SK-N-SH (cell line): ENCODE results near the gene DHRSX. TPM values are rescaled to one million over a fixed set of nuclear protein-coding genes. Genes with fewer than 3 reads are reported as not detected.

Source experiments
- CTCF ChIA-PET: fragments of 300-600, 350-600 bp; formaldehyde crosslinking; extraction: SDS; loops from one replicate; lab custom pipeline; 2021; lab: Yijun Ruan, JAX
- POLR2A ChIA-PET: fragments of 350-600 bp; sonication (Branson Sonifier 250); formaldehyde crosslinking; extraction: SDS; loops from one replicate; lab custom pipeline; 2020; ENCODE audit warnings: antibody characterized with exemption, inconsistent platforms; lab: Yijun Ruan, JAX
- DNase-seq: peaks from one replicate; pipeline ENCODE4 v3.0.0; 2012
- H2AFZ ChIP-seq: fragments of 200-600 bp; sonication (generic); 2 replicates; pipeline ENCODE4 v1.8.1; 2016; ENCODE audit warnings: antibody characterized with exemption, mild to moderate bottlenecking, low read depth
- H3F3A ChIP-seq: fragments of 200-600 bp; sonication (generic); replicated peaks from 2 replicates; pipeline ENCODE3; 2016; ENCODE audit warnings: antibody characterized with exemption, mild to moderate bottlenecking; ENCODE audit not compliant: insufficient read depth
- H3K27ac ChIP-seq, 2 experiments: fragments of 200-500 bp in 1 of 2; fragments of 200-600 bp in 1 of 2; sonication (Bioruptor generic) in 1 of 2; sonication (generic), shearing (Covaris generic) in 1 of 2; 2 replicates each; pipeline versions ENCODE4 v1.5.1 to v1.6.1; 2014 to 2016; ENCODE audit warnings: low read depth in 2 of 2, inconsistent platforms in 1 of 2, low read length in 1 of 2, mild to moderate bottlenecking in 1 of 2, mixed read lengths in 1 of 2
- H3K27me3 ChIP-seq: fragments of 200-600 bp; sonication (generic), shearing (Covaris generic); 2 replicates; pipeline ENCODE4 v1.6.1; 2016; ENCODE audit warnings: mixed run types; ENCODE audit not compliant: insufficient read depth
- H3K36me3 ChIP-seq, 2 experiments: fragments of 200-500 bp in 1 of 2; fragments of 200-600 bp in 1 of 2; sonication (Bioruptor generic) in 1 of 2; sonication (generic) in 1 of 2; replicated peaks in 1 of 2; 2 replicates each; pipeline versions ENCODE3 to v1.5.1; 2014 to 2016; ENCODE audit warnings: low read length in 1 of 2, mild to moderate bottlenecking in 1 of 2; ENCODE audit not compliant: insufficient read depth in 2 of 2, control insufficient read depth in 1 of 2
- H3K4me1 ChIP-seq, 2 experiments: fragments of 200-500 bp in 1 of 2; fragments of 200-600 bp in 1 of 2; sonication (Bioruptor generic) in 1 of 2; sonication (generic), shearing (Covaris generic) in 1 of 2; 2 replicates each; pipeline versions ENCODE4 v1.5.1 to v1.6.1; 2014 to 2016; ENCODE audit warnings: low read depth in 1 of 2, low read length in 1 of 2, mixed run types in 1 of 2; ENCODE audit not compliant: insufficient read depth in 2 of 2, control insufficient read depth in 1 of 2
- H3K4me2 ChIP-seq: fragments of 200-600 bp; sonication (generic), shearing (Covaris generic); 2 replicates; pipeline ENCODE4 v1.6.1; 2017; ENCODE audit warnings: mixed run types
- H3K4me3 ChIP-seq, 2 experiments: fragments of 200-500 bp in 1 of 2; fragments of 200-600 bp in 1 of 2; sonication (Bioruptor generic) in 1 of 2; sonication (generic), shearing (Covaris generic) in 1 of 2; 2 replicates each; pipeline versions ENCODE4 v1.5.1 to v1.8.1; 2014 to 2016; ENCODE audit warnings: low read depth in 2 of 2, inconsistent platforms in 1 of 2, low read length in 1 of 2, mild to moderate bottlenecking in 1 of 2, mixed read lengths in 1 of 2, moderate library complexity in 1 of 2
- H3K79me2 ChIP-seq: fragments of 200-600 bp; sonication (generic); 2 replicates; pipeline ENCODE4 v1.8.1; 2017; ENCODE audit warnings: mild to moderate bottlenecking; ENCODE audit not compliant: insufficient read depth
- H3K9ac ChIP-seq: fragments of 200-600 bp; sonication (generic); 2 replicates; pipeline ENCODE4 v1.6.1; 2017; ENCODE audit warnings: mixed run types
- H3K9me2 ChIP-seq: fragments of 200-600 bp; sonication (generic); 2 replicates; pipeline ENCODE4 v1.6.1; 2017; ENCODE audit warnings: mixed run types
- H3K9me3 ChIP-seq: fragments of 200-600 bp; sonication (generic); 2 replicates; pipeline ENCODE4 v1.6.1; 2017; ENCODE audit warnings: mixed run types, mild to moderate bottlenecking, moderate library complexity
- H4K20me1 ChIP-seq: fragments of 200-600 bp; sonication (generic); 2 replicates; pipeline ENCODE4 v1.6.1; 2017; ENCODE audit warnings: mild to moderate bottlenecking, mixed run types; ENCODE audit not compliant: insufficient read depth
- CTCF ChIP-seq: fragments of 200-600 bp; sonication (generic); IDR thresholded peaks from 2 replicates; pipeline ENCODE4 v1.6.1; 2017; ENCODE audit warnings: antibody characterized with exemption, mild to moderate bottlenecking, moderate library complexity
- EP300 ChIP-seq, 2 experiments: IDR thresholded peaks; 2 replicates each; pipeline versions ENCODE4 v1.4.0 to v1.6.1; 2012; ENCODE audit warnings: borderline replicate concordance in 1 of 2, low read depth in 1 of 2, low read length in 1 of 2
- FOSL2 ChIP-seq: IDR thresholded peaks from 2 replicates; pipeline ENCODE4 v1.4.0; 2012; ENCODE audit warnings: low read depth, mild to moderate bottlenecking, moderate library complexity, borderline replicate concordance
- FOXJ3 ChIP-seq: sonication (generic); formaldehyde crosslinking; IDR thresholded peaks from 2 replicates; pipeline ENCODE4 v1.5.1; 2020; ENCODE audit warnings: mild to moderate bottlenecking, missing genetic modification reagents
- GABPA ChIP-seq: IDR thresholded peaks from 2 replicates; pipeline ENCODE4 v1.4.0; 2012; ENCODE audit warnings: low read depth, mild to moderate bottlenecking
- GATA2 ChIP-seq: sonication (generic); formaldehyde crosslinking; IDR thresholded peaks from 2 replicates; pipeline ENCODE4 v1.5.0; 2020; ENCODE audit warnings: mild to moderate bottlenecking, missing genetic modification reagents
- JUND ChIP-seq: IDR thresholded peaks from 2 replicates; pipeline ENCODE4 v1.4.0; 2012
- MXI1 ChIP-seq: IDR thresholded peaks from 2 replicates; pipeline ENCODE4 v1.6.1; 2012; ENCODE audit warnings: mild to moderate bottlenecking, low read depth, low read length, improper control_type of control experiment
- SIN3A ChIP-seq: IDR thresholded peaks from 2 replicates; pipeline ENCODE4 v1.6.1; 2012; ENCODE audit warnings: low read depth, mild to moderate bottlenecking, low read length, moderate library complexity, borderline replicate concordance
- SMC3 ChIP-seq: IDR thresholded peaks from 2 replicates; pipeline ENCODE4 v1.6.1; 2012; ENCODE audit warnings: low read depth, low read length, improper control_type of control experiment
- TAF1 ChIP-seq: IDR thresholded peaks from 2 replicates; pipeline ENCODE4 v1.6.1; 2012; ENCODE audit warnings: low read depth, mild to moderate bottlenecking, low read length, moderate library complexity, borderline replicate concordance
- YY1 ChIP-seq: IDR thresholded peaks from 2 replicates; pipeline ENCODE4 v1.4.0; 2012; ENCODE audit warnings: low read depth, mild to moderate bottlenecking
- ZBTB33 ChIP-seq: IDR thresholded peaks from 2 replicates; pipeline ENCODE4 v1.4.0; 2012; ENCODE audit warnings: low read depth, borderline replicate concordance
- WGBS: methylation state at CpG from one replicate; pipeline ENCODE4 v1.1.6; 2017; ENCODE audit warnings: low lambda C conversion rate; 5-methylcytosine and 5-hydroxymethylcytosine counted together
- polyA plus RNA-seq, 3 experiments: library from polyadenylated mRNA; depleted of rRNA; stranded (reverse); fragments of >200 nt; gene quantifications; 2 replicates each; pipeline ENCODE4 v1.2.3, GENCODE V29; 2012
- TF ChIP-seq, protein P1 (sequence below): fragments of 150-350 bp; IDR thresholded peaks from 2 replicates; pipeline ENCODE4 v1.6.1; 2017; ENCODE audit warnings: antibody characterized with exemption, low read length, low read depth, borderline replicate concordance

DHRSX gene
- polyA plus RNA-seq, 1 of the 3 experiments (the other 2 are of a cell fraction), result 34.3 TPM

GRCh38 chrX:2264179-2265030 is 236.4 kb downstream of the DHRSX start:
- H3F3A ChIP-seq, result no peaks in the 10 kb centered on the region
- H3K79me2 ChIP-seq, result no peaks in the 10 kb centered on the region
- H3K9me3 ChIP-seq, result no peaks in the 10 kb centered on the region
- H3K27ac ChIP-seq, result no peak overlapping the region
- H3K9ac ChIP-seq, result no peak overlapping the region
- H3K36me3 ChIP-seq, result peaks cover 0 to 5% of the 10 kb centered on the region in 2 experiments
- H3K4me1 ChIP-seq, result no peaks in the 10 kb centered on the region
- 97% methylated on average over 5 of the region's 17 CpGs for WGBS
- POLR2A ChIA-PET, result no interaction called here
- no peak overlapping the region for H2AFZ ChIP-seq
- TF ChIP-seq GABPA (no peak), CTCF (no peak), JUND (no peak), EP300 (IDR thresholded peaks at IDR 0.05; ENCODE audit: borderline replicate concordance in 1 of 2, low read depth in 1 of 2, low read length in 1 of 2) (no peak), MXI1 (no peak)
- TF ChIP-seq, protein P1, sequence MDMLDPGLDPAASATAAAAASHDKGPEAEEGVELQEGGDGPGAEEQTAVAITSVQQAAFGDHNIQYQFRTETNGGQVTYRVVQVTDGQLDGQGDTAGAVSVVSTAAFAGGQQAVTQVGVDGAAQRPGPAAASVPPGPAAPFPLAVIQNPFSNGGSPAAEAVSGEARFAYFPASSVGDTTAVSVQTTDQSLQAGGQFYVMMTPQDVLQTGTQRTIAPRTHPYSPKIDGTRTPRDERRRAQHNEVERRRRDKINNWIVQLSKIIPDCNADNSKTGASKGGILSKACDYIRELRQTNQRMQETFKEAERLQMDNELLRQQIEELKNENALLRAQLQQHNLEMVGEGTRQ, result no peak
- TF ChIP-seq, all 33 proteins: peak for 0
- Histone ChIP-seq H3K27me3 (no peaks in the 10 kb centered on the region), H4K20me1 (no peaks in the 10 kb centered on the region), H3K4me2 (no peak overlapping the region), H3K9me2 (no peaks in the 10 kb centered on the region), H3K4me3 (no peak overlapping the region)
- DNase-seq, result no peak
- CTCF ChIA-PET, result no interaction called here

DNA sequence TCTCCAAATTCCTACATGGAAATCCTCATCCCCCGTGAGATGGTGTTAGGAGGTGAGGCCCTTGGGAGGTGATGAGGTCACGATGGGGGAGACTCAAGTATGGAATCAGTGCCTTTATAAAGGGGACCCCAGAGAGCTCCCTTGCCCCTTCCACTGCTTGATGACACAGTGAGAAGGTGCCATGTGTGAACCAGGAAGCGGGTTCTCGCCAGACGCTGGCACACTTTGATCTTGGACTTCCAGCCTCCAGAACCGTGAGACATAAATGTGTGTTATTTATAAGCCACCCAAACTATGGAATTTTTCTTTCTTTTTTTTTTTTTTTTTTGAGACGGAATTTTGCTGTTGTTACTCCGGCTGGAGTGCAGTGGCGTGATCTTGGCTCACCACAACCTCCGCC is 237.6 kb downstream of the DHRSX start:
- ChIA-PET CTCF (no interaction called here), POLR2A (no interaction called here)
- no peak overlapping the region for H3K4me3 ChIP-seq
- no peaks in the 10 kb centered on the region for H3K9me3 ChIP-seq
- no peaks in the 10 kb centered on the region for H3F3A ChIP-seq
- no peak overlapping the region for H3K4me2 ChIP-seq
- no peak for TF ChIP-seq TAF1
- no peaks in the 10 kb centered on the region for H3K27me3 ChIP-seq
- WGBS, result 91% methylated on average over 10 of the region's 10 CpGs
- H3K27ac ChIP-seq, result no peak overlapping the region
- no peak overlapping the region for H2AFZ ChIP-seq
- DNase-seq, result no peak
- H4K20me1 ChIP-seq, result no peaks in the 10 kb centered on the region
- H3K79me2 ChIP-seq, result no peaks in the 10 kb centered on the region
- H3K36me3 ChIP-seq, result no peaks in the 10 kb centered on the region
- H3K4me1 ChIP-seq, result no peaks in the 10 kb centered on the region
- no peak overlapping the region for H3K9ac ChIP-seq
- no peaks in the 10 kb centered on the region for H3K9me2 ChIP-seq

GRCh38 chrX:2262668-2263055 is 238.1 kb downstream of the DHRSX start:
- H3K27me3 ChIP-seq, result no peaks in the 10 kb centered on the region
- TF ChIP-seq GATA2, result no peak
- TF ChIP-seq FOXJ3, result no peak
- TF ChIP-seq ZBTB33, result no peak
- TF ChIP-seq FOSL2, result no peak
- TF ChIP-seq GABPA, result no peak
- TF ChIP-seq MXI1, result no peak
- TF ChIP-seq SMC3, result no peak
- no peak for TF ChIP-seq SIN3A
- TF ChIP-seq YY1, result no peak
- ChIA-PET POLR2A (no interaction called here), CTCF (no interaction called here)
- H3K79me2 ChIP-seq, result no peaks in the 10 kb centered on the region
- H3K36me3 ChIP-seq, result no peaks in the 10 kb centered on the region
- H3K27ac ChIP-seq, result no peak overlapping the region
- WGBS, result 90% methylated on average over 9 of the region's 13 CpGs
- H3K9me2 ChIP-seq, result no peaks in the 10 kb centered on the region
- no peaks in the 10 kb centered on the region for H3K9me3 ChIP-seq
- no peaks in the 10 kb centered on the region for H3F3A ChIP-seq
- no peak overlapping the region for H3K4me2 ChIP-seq
- no peaks in the 10 kb centered on the region for H3K4me1 ChIP-seq
- H4K20me1 ChIP-seq, result no peaks in the 10 kb centered on the region
- no peak for DNase-seq
- no peak overlapping the region for H2AFZ ChIP-seq
- no peak overlapping the region for H3K4me3 ChIP-seq
- H3K9ac ChIP-seq, result no peak overlapping the region
